Lower leg skin (tissue), 4 donors: ENCODE measurements around the gene ISOC2. TPM values are rescaled to one million over a fixed set of nuclear protein-coding genes. Genes with fewer than 3 reads are reported as not detected.
"Not testable (repeated sequence)": the region's sequence is repeated elsewhere in the genome, so short reads cannot be mapped to it uniquely, and the experiment has no call there.

ENCODE experiments used
- DNase-seq, 2 donors: peaks; one replicate each; pipeline ENCODE4 v3.0.0-alpha.2; 2019; ENCODE audit warnings: low spot score in 2 of 2
- H3K4me3 ChIP-seq: fragments of 200-600 bp; sonication (generic); 2 replicates; pipeline ENCODE4 v1.5.1; 2017; ENCODE audit warnings: mild to moderate bottlenecking, low read depth; ENCODE audit not compliant: poor library complexity, severe bottlenecking
- CTCF ChIP-seq, 3 donors: fragments of 450-650 bp; IDR thresholded peaks; one replicate each; pipeline ENCODE4 v1.5.1; 2016; ENCODE audit warnings: antibody characterized with exemption in 3 of 3, mild to moderate bottlenecking in 3 of 3, moderate library complexity in 2 of 3
- POLR2A ChIP-seq, 2 donors: fragments of 450-650 bp; IDR thresholded peaks; one replicate each; pipeline ENCODE4 v1.6.1; 2016 to 2017; ENCODE audit warnings: antibody characterized with exemption in 2 of 2, mild to moderate bottlenecking in 1 of 2, moderate library complexity in 1 of 2
- WGBS, 2 donors: methylation state at CpG; one replicate each; pipeline ENCODE4 v1.1.5; 2018; 5-methylcytosine and 5-hydroxymethylcytosine counted together
- intact Hi-C: fragments of 100-400 bp; cut with DNase I; formaldehyde crosslinking; loops from one replicate; pipeline ENCODE4 v1.15.0; 2023; ENCODE audit warnings: low total_unique reads
- total RNA-seq, 4 donors: library from RNA; depleted of rRNA; stranded (reverse); fragments of >200 nt; gene quantifications; one replicate each; pipeline ENCODE4 v1.1.0, GENCODE V29; 2016

ISOC2 gene
- total RNA-seq, 4 donors from 2014 or later = 31.0 to 73.1 (median 66.4) TPM

- intact Hi-C loops = no loop called here
- no peak for DNase-seq
- 75 to 93% methylated on average over 17 of the region's 17 CpGs for WGBS, 2 donors
- no peak overlapping the region for H3K4me3 ChIP-seq
- no peak for TF ChIP-seq CTCF (IDR thresholded peaks at IDR 0.05)
- no peak for TF ChIP-seq POLR2A (IDR thresholded peaks at IDR 0.05)
Measured at GRCh38 chr19:55503157-55503501, 41.7 kb upstream of the ISOC2 start.

- 94 to 95% methylated on average over 9 of the region's 9 CpGs for WGBS, 2 donors
- TF ChIP-seq CTCF (IDR thresholded peaks at IDR 0.05) (no peak), POLR2A (IDR thresholded peaks at IDR 0.05) (no peak)
- intact Hi-C loops = no loop called here
- no peak overlapping the region for H3K4me3 ChIP-seq
- DNase-seq = no peak
Measured at GRCh38 chr19:55502197-55502952, 40.9 kb upstream of the ISOC2 start.

GRCh38 chr19:55500368-55500952 lies 39.0 kb upstream of the ISOC2 start:
- DNase-seq = no peak
- TF ChIP-seq CTCF (IDR thresholded peaks at IDR 0.05) (no peak), POLR2A (IDR thresholded peaks at IDR 0.05) (no peak)
- intact Hi-C loops = no loop called here
- no peak overlapping the region for H3K4me3 ChIP-seq
- 91% methylated on average over 26 of the region's 26 CpGs for WGBS, 2 donors

- intact Hi-C loops = loop anchor here (10.0 kb wide), 1 partner anchor 354 kb away; the partner anchor contains the start of gene TNNT1
- no peak for DNase-seq
- TF ChIP-seq POLR2A (IDR thresholded peaks at IDR 0.05) (no peak), CTCF (IDR thresholded peaks at IDR 0.05) (no peak)
- no peak overlapping the region for H3K4me3 ChIP-seq
- WGBS, 2 donors = 64 to 72% methylated on average over 1 to 2 of the region's 2 CpGs
Measured at GRCh38 chr19:55498246-55498840, 36.9 kb upstream of the ISOC2 start.

GRCh38 chr19:55497763-55498162 lies 36.3 kb upstream of the ISOC2 start:
- 72 to 92% methylated on average over 5 to 13 of the region's 13 CpGs for WGBS, 2 donors
- intact Hi-C loops = loop anchor here (10.0 kb wide), 1 partner anchor 353 kb away; the partner anchor contains the start of gene TNNT1
- DNase-seq = no peak
- no peak overlapping the region for H3K4me3 ChIP-seq
- TF ChIP-seq POLR2A (IDR thresholded peaks at IDR 0.05) = no peak
- no peak for TF ChIP-seq CTCF (IDR thresholded peaks at IDR 0.05)

GRCh38 chr19:55496820-55497219 lies 35.4 kb upstream of the ISOC2 start:
- WGBS, 2 donors = 79% methylated on average over 10 of the region's 10 CpGs
- H3K4me3 ChIP-seq, DNase-seq: not testable (repeated sequence)
- intact Hi-C loops = loop anchor here (10.0 kb wide), 1 partner anchor 352 kb away; the partner anchor contains the start of gene TNNT1
